COLO829 (cell line): ENCODE data around the gene RBP4.

ENCODE experiments used
- DNase-seq: peaks from one replicate; pipeline ENCODE4 v3.0.0; 2012; ENCODE audit warnings: low spot score

Gene RBP4

DNA sequence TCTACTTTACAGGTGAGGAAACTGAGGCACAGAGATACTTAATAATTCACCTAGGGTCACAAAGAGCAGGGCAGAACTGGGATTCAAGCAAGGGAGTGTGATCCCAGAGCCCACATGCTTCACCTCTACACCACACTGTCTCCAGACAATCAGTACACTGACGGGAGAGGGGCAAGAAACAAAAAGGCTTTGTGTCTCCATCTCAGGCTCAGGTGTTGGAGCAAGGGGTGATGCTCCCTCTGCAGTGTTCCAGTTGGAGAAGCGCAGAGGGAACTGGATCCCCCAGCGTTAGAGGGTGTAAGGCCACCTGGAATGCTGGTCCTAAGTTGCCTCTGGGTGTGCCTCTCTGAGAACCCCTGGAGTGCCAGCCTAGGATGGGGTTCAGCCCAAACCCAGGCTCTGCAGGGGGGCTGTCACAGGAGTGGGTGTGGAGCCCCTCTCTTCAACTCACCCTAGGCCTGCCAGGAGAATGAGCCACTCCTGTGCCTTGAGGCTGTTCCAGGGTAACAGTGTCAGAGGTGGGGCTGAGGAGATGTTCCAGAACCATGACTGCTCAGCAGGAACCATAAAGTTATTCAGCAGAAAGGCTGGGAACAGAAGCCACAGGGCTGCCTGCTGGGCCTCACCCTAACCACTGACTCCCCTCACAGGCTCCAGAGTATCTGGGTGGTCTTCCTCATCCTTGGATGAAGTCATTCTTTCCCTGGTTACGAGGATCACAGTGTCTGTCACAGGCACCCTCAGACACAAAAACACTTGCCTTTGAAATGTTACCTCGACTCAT lies 5.5 kb downstream of the RBP4 start:
- DNase-seq: no peak

DNA sequence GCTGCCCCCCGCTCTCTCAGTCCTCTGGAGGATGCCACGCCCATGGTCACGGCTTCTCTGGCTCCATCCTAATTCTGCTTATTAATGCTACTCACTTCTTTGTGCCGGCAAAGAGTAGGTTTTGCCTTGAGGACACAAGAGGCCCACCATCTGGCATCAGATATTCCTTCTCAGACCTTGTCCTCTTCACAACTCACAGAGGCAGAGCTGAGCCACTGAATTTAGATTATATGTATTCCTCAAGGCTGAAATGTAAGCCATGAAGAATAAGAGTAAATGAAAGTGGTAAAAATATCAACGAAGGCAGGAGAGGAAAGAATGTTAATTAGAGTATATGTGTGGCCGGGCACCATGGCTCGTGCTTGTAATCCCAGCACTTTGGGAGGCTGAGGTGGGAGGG lies 6.5 kb downstream of the RBP4 start:
- DNase-seq: no peak

DNA sequence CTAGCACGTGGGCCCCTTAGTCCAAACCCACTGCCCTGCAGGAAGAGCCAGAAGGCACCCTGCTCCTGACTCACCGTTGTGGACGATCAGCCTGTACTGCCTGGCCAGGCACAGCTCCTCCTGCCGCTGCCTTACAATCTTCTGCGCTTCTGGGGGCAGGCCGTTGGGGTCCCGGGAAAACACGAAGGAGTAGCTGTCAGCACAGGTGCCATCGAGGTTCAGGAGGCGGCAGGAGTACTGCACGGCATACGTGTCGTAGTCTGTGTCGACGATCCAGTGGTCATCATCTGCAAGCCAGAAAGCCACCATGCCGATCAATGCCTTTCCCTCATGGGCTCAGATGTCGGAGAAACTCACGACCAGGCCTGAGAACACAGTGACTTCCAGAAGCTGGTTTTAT lies 7.3 kb downstream of the RBP4 start:
- no peak for DNase-seq

DNA sequence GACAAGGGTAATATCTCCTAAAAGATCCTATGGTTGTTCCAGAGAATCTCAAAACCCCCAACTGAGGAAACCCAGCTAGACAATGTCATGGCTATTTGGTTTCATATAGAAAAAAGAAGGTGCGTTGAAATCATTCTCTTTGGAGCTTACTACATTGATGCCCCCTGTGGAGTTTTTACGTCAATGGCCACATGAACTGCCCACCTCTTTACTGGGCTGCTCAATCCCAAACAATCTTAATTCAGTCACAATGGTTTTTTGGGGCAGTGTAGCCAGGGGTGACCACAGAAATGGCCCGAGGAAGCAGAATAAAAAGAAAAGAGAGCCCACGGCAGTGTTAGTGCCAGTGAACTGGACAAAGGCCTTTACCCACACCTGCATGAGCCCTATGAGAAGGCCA lies 7.8 kb downstream of the RBP4 start:
- no peak for DNase-seq

DNA sequence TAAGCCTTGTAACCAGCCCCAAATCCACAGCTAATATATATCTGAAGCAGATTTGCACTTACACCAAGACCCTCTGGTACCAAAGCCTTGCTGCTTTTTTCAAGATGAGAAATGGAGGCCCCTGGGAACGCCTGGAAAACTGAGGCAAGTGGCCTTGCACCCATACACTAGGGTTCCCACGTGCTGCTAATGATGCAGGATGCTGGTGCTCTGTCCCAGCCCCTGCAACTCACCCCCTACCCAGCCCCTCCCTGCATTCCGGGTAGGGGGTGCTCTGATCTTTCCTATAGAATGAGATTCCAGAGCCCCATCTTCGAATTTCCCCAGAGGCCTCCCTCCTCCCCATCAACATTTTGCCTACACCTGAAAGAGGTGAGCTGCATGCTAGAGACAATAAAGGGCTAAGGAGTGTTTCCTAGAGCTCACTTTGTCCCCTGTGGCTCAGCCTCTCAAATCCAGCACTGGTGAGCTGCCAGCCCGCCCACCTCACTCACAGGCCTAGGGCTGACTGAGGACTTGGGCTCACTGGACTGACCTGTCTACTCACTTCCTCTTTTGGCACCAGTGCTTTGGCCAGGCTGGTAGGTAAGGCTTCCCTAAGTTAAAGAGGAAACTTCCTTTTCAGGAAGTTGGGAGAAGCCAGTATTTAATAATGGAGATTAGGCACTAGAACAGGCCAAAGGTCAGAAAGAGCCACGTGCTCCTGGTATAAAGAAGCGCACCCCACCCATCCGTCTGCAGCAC lies 9.8 kb downstream of the RBP4 start:
- DNase-seq: no peak

DNA sequence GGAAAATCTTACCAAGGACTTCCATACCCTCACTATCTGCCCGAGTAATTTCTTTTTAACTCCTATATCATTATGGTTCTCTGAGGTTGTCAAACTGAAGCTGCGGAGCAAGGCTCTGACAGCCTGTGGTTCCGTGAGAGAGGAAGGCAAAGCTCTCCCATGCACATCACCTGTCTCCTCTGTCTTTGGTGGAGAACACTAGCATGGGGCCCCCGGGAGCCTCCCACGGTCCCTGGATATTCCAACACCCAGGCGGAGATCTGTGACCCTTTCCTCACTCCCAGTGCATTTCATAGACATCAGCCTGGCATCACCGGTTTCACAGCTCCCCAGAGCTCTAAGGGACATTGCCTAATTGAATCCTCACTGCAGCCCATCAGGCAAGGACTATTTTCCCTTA lies 10.4 kb downstream of the RBP4 start:
- DNase-seq: no peak

DNA sequence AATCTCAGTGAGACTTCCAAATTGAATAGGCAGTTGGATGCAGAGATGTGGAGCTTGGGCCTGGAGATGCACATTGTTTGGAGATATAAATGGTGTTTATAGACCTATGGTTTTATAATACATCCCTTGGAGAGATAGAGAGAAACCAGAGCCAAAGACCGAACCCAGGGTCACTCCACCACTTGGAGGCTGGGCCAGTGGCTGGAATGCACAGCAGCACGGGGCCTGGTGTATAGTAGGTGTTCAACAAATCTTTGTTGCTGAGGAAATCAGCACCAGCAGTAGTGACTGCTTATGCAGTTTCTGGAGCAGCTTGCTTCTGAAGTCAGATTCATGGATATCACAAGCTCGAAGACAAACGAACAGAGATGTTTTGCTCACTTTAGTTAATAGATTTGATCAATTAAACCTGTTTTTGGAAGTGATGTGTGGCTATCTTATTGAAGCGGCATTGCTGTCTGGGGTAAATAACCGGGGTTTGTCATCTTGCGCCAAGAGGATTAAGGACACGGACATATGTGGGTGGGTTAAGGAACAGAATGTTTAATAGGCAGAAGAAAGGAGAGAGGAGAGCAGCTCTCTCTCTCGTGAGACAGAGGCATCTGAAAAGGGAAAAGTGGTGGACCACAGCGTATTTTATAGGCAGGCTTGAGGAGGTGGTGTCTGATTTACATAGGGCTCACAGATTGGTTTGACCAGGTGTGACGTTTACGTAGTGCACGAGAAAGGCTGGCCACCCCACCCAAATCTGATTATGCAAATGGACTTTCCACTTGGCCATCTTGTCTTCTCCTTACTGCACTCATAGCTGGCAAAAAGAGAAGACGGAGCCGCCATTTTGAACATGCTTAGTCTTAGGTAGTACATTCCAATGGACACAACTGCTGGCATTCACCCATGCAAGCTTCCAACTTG lies 11.1 kb downstream of the RBP4 start:
- DNase-seq: no peak

DNA sequence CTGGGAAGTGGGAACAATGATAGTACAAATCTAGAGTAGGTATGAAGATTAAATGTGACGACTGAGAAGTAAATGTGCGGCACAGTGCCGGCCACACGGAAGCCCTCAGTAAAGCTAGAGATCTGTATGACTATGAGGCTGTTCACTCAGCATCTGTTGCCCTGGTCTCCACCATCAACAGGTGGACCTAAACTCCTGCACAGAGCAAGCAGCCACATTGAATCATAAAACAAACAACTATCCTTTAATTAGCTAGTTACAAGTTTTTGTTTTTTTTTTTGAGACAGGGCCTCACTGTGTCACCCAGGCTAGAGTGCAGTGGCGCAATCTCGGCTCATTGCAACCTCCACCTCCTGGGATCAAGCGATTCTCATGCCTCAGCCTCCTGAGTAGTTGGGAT lies 16.6 kb downstream of the RBP4 start:
- DNase-seq: no peak

DNA sequence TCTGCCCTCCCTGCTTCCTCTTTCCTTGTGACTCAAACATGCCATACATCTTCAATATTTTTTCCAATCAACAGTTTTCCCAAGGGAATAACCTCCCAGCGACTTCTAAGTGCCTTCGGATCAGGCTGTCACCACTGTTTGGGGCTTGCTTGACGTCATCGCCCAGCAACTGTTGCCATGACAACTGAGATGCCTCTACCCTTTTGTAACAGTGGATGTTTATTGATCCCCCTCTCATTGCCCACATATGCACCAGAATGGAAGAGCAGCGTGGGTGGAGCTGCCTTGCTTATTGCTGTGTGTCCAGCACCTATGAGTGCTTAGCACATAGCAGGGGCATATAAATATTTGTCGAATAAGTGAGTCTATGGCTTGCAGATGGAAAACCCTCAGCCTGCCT lies 20.2 kb downstream of the RBP4 start:
- no peak for DNase-seq

DNA sequence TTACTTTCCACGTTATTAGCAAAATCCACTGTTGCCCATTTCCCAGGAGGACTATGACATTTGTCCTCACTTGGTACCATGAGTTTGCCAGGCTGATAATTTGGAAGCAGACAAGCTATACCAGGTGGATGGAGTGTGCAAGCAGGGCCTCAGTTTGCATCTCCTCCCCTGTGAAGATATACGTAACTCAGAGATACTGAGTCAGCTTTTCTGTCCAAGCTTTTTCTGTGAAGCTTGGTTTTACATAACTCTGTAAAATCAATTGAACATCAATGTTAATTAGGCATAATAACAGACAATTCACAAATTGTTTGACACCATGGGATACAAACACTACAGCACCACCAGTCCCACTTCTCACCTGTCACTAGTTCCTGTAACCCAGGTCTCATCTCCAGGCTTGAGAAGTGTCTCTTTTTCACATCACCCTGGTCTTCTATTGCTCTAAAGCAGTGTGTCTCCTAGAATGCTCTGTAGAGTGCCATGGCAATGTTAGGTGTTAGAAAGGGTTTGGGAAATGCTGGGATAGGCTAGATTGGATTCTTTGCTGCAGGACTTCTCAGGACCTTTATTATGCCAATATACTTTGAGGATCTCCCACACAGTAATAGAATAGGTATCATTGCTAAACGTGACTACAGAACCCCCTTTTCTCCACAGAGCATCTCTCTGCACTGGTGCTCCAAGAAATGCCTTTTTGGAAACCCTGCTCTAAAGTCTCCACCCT lies 20.9 kb downstream of the RBP4 start:
- DNase-seq: no peak

DNA sequence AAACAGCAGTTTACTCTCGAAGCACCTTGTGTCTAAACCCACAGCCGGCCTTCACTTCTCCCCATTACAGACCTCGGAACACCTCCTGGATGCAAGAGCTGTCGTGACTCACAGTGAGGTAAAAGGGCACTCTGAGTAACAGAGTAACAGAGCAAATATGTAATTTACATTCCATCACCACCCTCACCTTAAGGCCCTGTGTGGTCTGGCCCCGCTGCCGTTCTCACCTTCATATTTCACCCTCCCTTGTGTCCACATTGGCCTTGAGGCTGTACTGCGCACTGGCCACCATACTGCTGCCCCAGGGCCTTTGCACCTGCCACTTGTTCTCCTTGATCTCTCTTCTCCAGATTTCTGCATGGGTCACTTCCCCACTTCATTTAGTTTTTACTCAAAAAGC lies 21.9 kb downstream of the RBP4 start:
- DNase-seq: no peak

DNA sequence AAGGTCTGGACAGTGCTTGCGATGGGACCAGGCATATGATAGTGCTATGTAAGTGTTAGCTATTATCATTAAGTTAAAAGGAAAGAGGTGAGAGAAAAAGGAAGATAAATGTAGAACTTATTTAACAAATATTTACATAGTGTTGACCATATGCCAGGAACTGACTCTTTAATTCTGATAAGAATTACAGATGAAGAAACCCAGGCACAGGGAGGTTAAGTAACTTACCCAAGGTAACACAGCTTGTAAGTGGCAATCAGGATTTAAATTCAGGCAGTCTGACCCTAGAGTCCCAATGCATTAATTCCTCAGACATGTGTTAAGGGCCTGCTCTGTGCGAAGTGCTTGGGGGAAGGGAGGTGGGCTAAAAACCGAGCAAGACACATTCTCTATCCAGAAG lies 23.5 kb downstream of the RBP4 start:
- DNase-seq: no peak

DNA sequence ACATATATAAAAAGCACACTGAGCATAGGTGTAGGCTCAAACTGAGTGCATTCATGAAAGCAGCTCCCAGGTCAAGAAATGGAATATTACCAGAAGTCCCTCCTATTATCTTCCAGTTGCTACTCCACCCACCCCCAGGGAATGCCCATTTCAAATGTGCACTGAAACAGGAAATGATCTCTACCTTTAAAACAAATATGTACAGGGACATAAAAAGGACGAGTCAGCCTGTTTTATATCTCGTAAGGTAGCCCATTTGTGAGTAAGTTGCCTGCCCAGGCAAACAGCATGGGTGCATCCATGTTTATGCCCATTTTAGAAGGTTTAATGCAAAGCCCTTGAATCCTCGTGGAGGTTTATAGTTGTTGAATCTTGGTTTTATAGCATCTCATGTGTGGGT lies 24.1 kb downstream of the RBP4 start:
- DNase-seq: no peak

DNA sequence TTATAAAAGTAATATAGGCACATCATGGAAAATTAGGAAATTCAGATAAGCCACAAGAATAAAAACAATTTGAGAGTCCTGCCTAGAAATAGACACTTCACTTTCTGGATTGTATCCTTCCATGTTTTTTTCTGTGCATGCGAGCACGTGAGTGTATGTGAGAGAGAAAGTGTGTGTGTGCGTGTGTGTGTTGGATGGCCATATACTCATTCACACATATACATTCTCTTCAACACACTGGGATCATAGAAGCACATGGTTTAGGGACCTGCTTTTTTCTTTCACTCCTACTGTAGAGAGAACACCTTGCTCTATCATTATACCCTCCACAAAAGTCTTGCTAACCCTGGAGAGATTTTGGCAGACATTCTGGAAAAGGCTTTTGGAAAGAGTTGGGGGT lies 27.1 kb downstream of the RBP4 start:
- DNase-seq: no peak

DNA sequence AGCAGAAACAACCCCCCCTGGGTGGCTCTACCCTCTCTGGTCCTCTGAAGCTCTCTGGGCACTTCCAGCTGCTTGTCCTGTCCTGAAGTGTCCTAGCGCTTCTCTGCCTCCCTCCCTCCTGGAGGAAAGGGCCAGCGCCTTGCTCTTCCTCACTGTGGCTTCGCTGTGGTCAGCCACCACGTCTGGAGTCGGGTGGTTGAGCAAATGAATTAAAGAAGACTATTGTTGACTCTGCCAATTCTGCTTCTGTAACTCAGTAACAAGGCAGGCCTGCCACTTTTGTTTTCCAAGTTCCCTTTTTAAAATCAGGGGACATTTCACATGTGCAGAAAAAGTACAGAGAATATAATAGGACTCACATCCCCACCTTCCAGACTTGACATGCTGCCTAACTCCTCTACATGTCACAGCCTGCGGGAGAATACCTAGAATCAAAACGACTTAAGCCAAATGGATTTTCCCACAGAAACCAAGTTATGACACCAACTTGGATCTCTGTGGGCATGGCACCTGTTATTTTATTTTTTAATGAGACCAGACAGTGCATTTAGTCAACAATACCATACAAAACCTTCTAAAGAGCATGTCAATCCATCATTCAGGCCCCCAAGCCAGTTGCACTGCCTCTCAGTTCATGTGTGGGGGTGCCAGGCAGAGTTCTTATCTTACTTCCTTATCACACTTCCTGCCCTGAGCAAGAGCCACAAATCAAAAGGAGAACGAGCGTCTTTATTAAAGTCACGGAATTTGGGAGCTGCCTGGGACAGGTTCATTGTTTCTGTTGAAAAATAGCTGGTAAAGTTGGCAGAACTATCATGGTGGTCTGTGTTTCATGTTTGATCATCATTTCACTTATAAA lies 27.8 kb downstream of the RBP4 start:
- no peak for DNase-seq

DNA sequence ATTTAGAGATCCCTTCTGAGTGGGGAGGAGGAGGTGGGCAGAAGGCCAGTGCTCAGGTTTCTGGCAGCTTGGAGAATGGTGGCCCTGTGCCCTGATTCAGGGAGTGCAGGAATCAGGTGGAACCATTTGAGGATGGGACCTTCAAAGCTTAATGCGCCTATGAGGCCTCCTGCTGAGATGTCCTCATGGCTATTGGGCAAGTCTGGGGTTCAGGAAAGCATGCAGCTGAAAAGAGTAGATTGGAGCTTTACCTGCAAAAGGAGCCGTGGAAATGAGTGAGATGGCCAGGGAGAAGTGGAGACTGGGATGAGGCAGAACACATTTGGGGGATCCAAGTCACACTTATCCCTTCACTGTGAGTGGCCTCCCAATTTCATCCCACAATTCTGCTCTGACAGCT lies 28.4 kb downstream of the RBP4 start:
- DNase-seq: no peak

DNA sequence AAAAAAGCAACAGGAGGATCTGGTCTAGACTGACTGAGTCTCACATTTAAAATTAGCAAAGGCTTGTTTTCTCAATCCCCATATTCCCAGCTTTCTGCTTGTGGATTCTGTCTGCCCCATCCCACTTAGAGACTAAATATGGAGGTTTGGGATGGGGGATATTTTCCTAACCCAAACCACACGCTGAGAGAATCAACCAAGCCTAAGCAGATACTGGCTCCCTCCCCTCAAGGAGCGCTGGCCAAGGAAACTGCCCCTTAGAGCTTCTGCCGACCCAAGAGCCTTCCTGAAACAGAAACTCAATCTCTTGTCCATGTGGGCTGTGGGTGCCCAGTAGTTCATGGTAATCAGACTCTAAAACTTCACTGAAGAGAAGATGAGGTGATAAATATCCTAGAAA lies 30.7 kb downstream of the RBP4 start:
- DNase-seq: no peak

DNA sequence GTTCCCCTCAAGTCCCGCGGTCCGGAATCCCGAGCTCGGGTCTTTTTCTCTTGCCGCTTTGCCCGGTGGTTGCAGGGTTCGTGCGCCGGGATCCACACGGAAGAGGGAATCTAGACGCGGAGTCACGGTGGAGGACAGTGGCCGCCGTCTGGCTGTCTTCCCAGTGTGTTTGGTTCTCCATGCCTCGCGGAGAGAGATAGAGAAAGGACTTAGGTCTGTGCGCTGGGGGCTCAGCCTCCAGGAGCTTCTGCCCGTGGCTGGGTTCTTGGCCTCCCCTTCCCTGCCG lies 33.0 kb downstream of the RBP4 start:
- no peak for DNase-seq

DNA sequence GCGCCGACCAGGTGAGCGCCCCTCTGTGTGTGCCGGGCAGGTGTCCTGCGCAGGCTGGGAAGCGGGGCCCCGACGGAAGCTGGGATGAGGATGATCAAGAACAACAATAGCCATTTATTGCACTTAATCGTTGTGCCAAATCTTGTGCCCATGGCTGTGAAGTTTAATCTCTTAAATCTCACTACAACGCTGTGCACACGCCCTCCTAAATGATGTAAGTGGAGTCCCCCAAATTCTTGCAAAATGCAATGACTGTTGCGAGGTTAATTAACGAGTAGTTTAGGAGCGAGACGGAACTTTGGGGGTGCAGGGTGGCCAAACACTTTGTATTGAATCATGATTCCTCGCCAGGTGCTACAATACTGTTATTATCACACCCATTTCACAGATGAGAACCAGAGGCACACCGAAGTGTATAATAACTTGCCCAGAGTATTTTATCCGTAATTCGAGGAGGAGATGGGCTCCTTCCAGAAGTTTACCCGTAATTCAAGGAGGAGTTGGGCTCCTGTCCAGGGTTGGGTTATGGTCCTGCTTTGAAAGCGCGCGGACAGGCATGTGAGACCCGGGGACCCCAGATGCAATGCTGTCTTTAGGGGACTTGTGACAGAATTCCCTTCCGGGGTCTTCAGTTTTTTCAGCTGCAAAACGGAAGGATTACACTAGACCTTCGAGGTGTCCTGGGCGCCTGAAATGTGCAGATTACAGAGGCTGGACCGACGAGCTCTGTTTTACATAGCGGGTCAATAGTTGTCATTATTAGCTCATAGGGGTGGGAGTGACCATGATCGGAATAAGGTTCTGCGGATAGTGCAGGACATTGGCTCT lies 33.5 kb downstream of the RBP4 start:
- no peak for DNase-seq
